H1 (cell line): Measurements from ENCODE around the gene QSOX2. TPM values are rescaled to one million over a fixed set of nuclear protein-coding genes. Genes with fewer than 3 reads are reported as not detected.

Experiments
- CTCF ChIA-PET: fragments of 300-600 bp; sonication (Branson Sonifier 250); formaldehyde crosslinking; loops from one replicate; lab custom pipeline; 2021; ENCODE audit not compliant: partially characterized antibody; lab: Charles Lee
- POLR2A ChIA-PET: fragments of 300-600 bp; sonication (Branson Sonifier 250); formaldehyde crosslinking; loops from one replicate; lab custom pipeline; 2021; ENCODE audit warnings: inconsistent platforms; ENCODE audit not compliant: partially characterized antibody; lab: Charles Lee
- DNase-seq, 2 experiments: peaks; one replicate each; pipeline versions ENCODE4 v3.0.0 to v3.0.0-alpha.2; 2010 to 2022; ENCODE audit warnings: low spot score in 2 of 2, low read depth in 1 of 2, mixed read lengths in 1 of 2
- FAIRE-seq: peaks from 2 replicates; lab custom pipeline; 2011; peaks lifted over from hg19 to GRCh38; lab: Jason Lieb, UNC
- H2AFZ ChIP-seq: 2 replicates; pipeline ENCODE4 v1.8.1; 2012; ENCODE audit warnings: low read length, inconsistent platforms
- H2AK5ac ChIP-seq: 2 replicates; pipeline ENCODE4 v1.6.1; 2013; ENCODE audit warnings: low read depth, low read length
- H2BK120ac ChIP-seq: replicated peaks from 2 replicates; pipeline ENCODE3; 2013; ENCODE audit warnings: low read depth, low read length, inconsistent platforms
- H2BK12ac ChIP-seq: 2 replicates; pipeline ENCODE4 v1.6.1; 2013; ENCODE audit warnings: low read depth, low read length
- H2BK15ac ChIP-seq: 2 replicates; pipeline ENCODE4 v1.6.1; 2013; ENCODE audit warnings: low read length
- H2BK20ac ChIP-seq: 2 replicates; pipeline ENCODE4 v1.6.1; 2013; ENCODE audit warnings: low read length
- H2BK5ac ChIP-seq: 2 replicates; pipeline ENCODE4 v1.6.1; 2013; ENCODE audit warnings: low read depth, low read length
- H3K14ac ChIP-seq: 2 replicates; pipeline ENCODE4 v1.6.1; 2013; ENCODE audit warnings: inconsistent platforms; ENCODE audit not compliant: insufficient read length
- H3K18ac ChIP-seq: 2 replicates; pipeline ENCODE4 v1.6.1; 2013; ENCODE audit warnings: low read length; ENCODE audit errors: extremely low read depth
- H3K23ac ChIP-seq: 2 replicates; pipeline ENCODE4 v1.6.1; 2013; ENCODE audit warnings: inconsistent platforms; ENCODE audit not compliant: insufficient read length
- H3K23me2 ChIP-seq: 2 replicates; pipeline ENCODE4 v1.6.1; 2013; ENCODE audit warnings: low read depth, low read length
- H3K27ac ChIP-seq: 2 replicates; pipeline ENCODE4 v1.6.1; 2011; ENCODE audit warnings: low read depth, low read length, inconsistent platforms
- H3K27me3 ChIP-seq, 4 experiments: replicated peaks in 1 of 4; 1 replicate in 1 of 4; 2 replicates in 3 of 4; pipeline versions ENCODE4 v1.6.1 to v1.8.1; 2011 to 2013; ENCODE audit warnings: low read length in 3 of 4, mild to moderate bottlenecking in 3 of 4, inconsistent platforms in 2 of 4, mixed read lengths in 2 of 4, moderate library complexity in 1 of 4; ENCODE audit not compliant: control insufficient read depth in 3 of 4, insufficient read depth in 3 of 4; ENCODE audit errors: extremely low read depth in 1 of 4
- H3K36me3 ChIP-seq, 4 experiments: 2 replicates each; pipeline versions ENCODE4 v1.6.1 to v1.8.1; 2011 to 2013; ENCODE audit warnings: mild to moderate bottlenecking in 4 of 4, low read length in 3 of 4, moderate library complexity in 2 of 4, control low read depth in 1 of 4, inconsistent platforms in 1 of 4; ENCODE audit not compliant: insufficient read depth in 4 of 4, control insufficient read depth in 2 of 4
- H3K4ac ChIP-seq: replicated peaks from 2 replicates; pipeline ENCODE3; 2013; ENCODE audit warnings: low read length, low read depth, mixed read lengths, inconsistent platforms; ENCODE audit not compliant: insufficient read length
- H3K4me1 ChIP-seq, 4 experiments: replicated peaks in 1 of 4; 1 replicate in 1 of 4; 2 replicates in 3 of 4; pipeline versions ENCODE4 v1.6.1 to v1.8.1; 2011 to 2013; ENCODE audit warnings: low read length in 3 of 4, inconsistent platforms in 2 of 4, mixed read lengths in 1 of 4; ENCODE audit not compliant: insufficient read depth in 4 of 4, control insufficient read depth in 3 of 4
- H3K4me2 ChIP-seq, 2 experiments: 2 replicates each; pipeline versions ENCODE4 v1.6.1 to v1.8.1; 2011 to 2013; ENCODE audit warnings: low read depth in 2 of 2, low read length in 2 of 2, control low read depth in 1 of 2, inconsistent platforms in 1 of 2, mild to moderate bottlenecking in 1 of 2; ENCODE audit not compliant: insufficient read depth in 1 of 2
- H3K4me3 ChIP-seq, 4 experiments: fragments of 200-600, 300-600 bp in 1 of 4; sonication (generic), shearing (Covaris generic), sonication (Bioruptor Twin) in 1 of 4; 2 replicates each; pipeline versions ENCODE4 v1.5.1 to v1.8.1; 2011 to 2016; ENCODE audit warnings: low read length in 4 of 4, low read depth in 3 of 4, control low read depth in 2 of 4, inconsistent platforms in 2 of 4, mild to moderate bottlenecking in 2 of 4, mixed read lengths in 1 of 4, moderate library complexity in 1 of 4; ENCODE audit not compliant: insufficient read depth in 2 of 4; ENCODE audit errors: extremely low read depth in 1 of 4
- H3K56ac ChIP-seq: replicated peaks from 2 replicates; pipeline ENCODE3; 2013; ENCODE audit warnings: low read depth, mild to moderate bottlenecking, mixed read lengths, low read length, inconsistent platforms; ENCODE audit not compliant: insufficient read length
- H3K79me1 ChIP-seq: 2 replicates; pipeline ENCODE4 v1.6.1; 2013; ENCODE audit warnings: low read depth, low read length, control low read depth
- H3K79me2 ChIP-seq, 2 experiments: 2 replicates each; pipeline versions ENCODE4 v1.6.1 to v1.8.1; 2012 to 2013; ENCODE audit warnings: low read length in 2 of 2, mild to moderate bottlenecking in 2 of 2, inconsistent platforms in 1 of 2; ENCODE audit not compliant: insufficient read depth in 2 of 2, control insufficient read depth in 1 of 2
- H3K9ac ChIP-seq, 4 experiments: replicated peaks in 1 of 4; 1 replicate in 1 of 4; 2 replicates in 3 of 4; pipeline versions ENCODE4 v1.6.1 to v1.8.1; 2011 to 2013; ENCODE audit warnings: low read depth in 3 of 4, low read length in 3 of 4, control low read depth in 2 of 4, mild to moderate bottlenecking in 2 of 4, moderate library complexity in 2 of 4, inconsistent platforms in 1 of 4; ENCODE audit errors: extremely low read depth in 1 of 4
- H3K9me3 ChIP-seq, 2 experiments: 2 replicates each; pipeline versions ENCODE4 v1.6.1 to v1.8.1; 2012 to 2013; ENCODE audit warnings: mild to moderate bottlenecking in 2 of 2, moderate library complexity in 2 of 2, control low read depth in 1 of 2, inconsistent platforms in 1 of 2, low read depth in 1 of 2, low read length in 1 of 2, mixed read lengths in 1 of 2; ENCODE audit not compliant: insufficient read depth in 2 of 2
- H4K20me1 ChIP-seq, 2 experiments: replicated peaks in 1 of 2; 2 replicates each; pipeline versions ENCODE3 to v1.8.1; 2011 to 2013; ENCODE audit warnings: inconsistent platforms in 2 of 2, low read length in 2 of 2, mild to moderate bottlenecking in 1 of 2; ENCODE audit not compliant: insufficient read depth in 2 of 2, control insufficient read depth in 1 of 2
- H4K5ac ChIP-seq: 2 replicates; pipeline ENCODE4 v1.6.1; 2013; ENCODE audit warnings: low read length, low read depth, mixed read lengths, inconsistent platforms; ENCODE audit not compliant: insufficient read length
- H4K8ac ChIP-seq: 2 replicates; pipeline ENCODE4 v1.8.0; 2013; ENCODE audit warnings: mild to moderate bottlenecking, moderate library complexity, low read length, inconsistent platforms; ENCODE audit not compliant: insufficient read depth; ENCODE audit errors: extremely low read depth
- H4K91ac ChIP-seq: replicated peaks from 2 replicates; pipeline ENCODE3; 2013; ENCODE audit warnings: low read length, mixed read lengths, inconsistent platforms; ENCODE audit not compliant: insufficient read length
- CTBP2 ChIP-seq: IDR thresholded peaks from 2 replicates; pipeline ENCODE4 v1.7.0; 2011; ENCODE audit warnings: borderline replicate concordance, mild to moderate bottlenecking, moderate library complexity, mixed read lengths, low read length; ENCODE audit not compliant: insufficient read depth, insufficient read length
- JUN ChIP-seq: IDR thresholded peaks from 2 replicates; pipeline ENCODE4 v1.6.1; 2011; ENCODE audit warnings: low read depth, mild to moderate bottlenecking, improper control_type of control experiment, low read length
- JUND ChIP-seq: IDR thresholded peaks from 2 replicates; pipeline ENCODE4 v1.6.1; 2011; ENCODE audit warnings: mild to moderate bottlenecking, improper control_type of control experiment, low read length
- KDM5A ChIP-seq: fragments of 200-600 bp; IDR thresholded peaks from 2 replicates; pipeline ENCODE4 v1.7.1; 2012; ENCODE audit warnings: mild to moderate bottlenecking, low read length, inconsistent platforms, mixed read lengths
- RFX5 ChIP-seq: IDR thresholded peaks from 2 replicates; pipeline ENCODE4 v1.6.1; 2011; ENCODE audit warnings: low read depth, low read length, improper control_type of control experiment, borderline replicate concordance
- RXRA ChIP-seq: IDR thresholded peaks from 2 replicates; pipeline ENCODE4 v1.6.1; 2011; ENCODE audit warnings: low read depth, mild to moderate bottlenecking, low read length, moderate library complexity; ENCODE audit not compliant: insufficient read depth
- SAP30 ChIP-seq: fragments of 300-600 bp; sonication (generic); IDR thresholded peaks from 2 replicates; pipeline ENCODE4 v1.7.1; 2012; ENCODE audit warnings: low read length, moderate library complexity, mild to moderate bottlenecking, inconsistent platforms; ENCODE audit not compliant: insufficient read depth, insufficient replicate concordance
- TCF12 ChIP-seq: IDR thresholded peaks from 2 replicates; pipeline ENCODE4 v1.6.1; 2011; ENCODE audit warnings: low read depth, mild to moderate bottlenecking, low read length
- WGBS, 2 experiments: shearing (Covaris generic) in 1 of 2; methylation state at CpG; one replicate each; pipeline versions ENCODE4 v1.1.6 to v1.1.7; 2013 to 2015; ENCODE audit warnings: low lambda C conversion rate in 2 of 2, mixed read lengths in 2 of 2, inconsistent platforms in 1 of 2, low coverage in 1 of 2, missing lambda C conversion rate in 1 of 2; ENCODE audit not compliant: insufficient replicate concordance in 2 of 2, insufficient coverage in 1 of 2, insufficient read length in 1 of 2; ENCODE audit errors: extremely low coverage in 1 of 2, missing lambda C conversion rate in 1 of 2; 5-methylcytosine and 5-hydroxymethylcytosine counted together
- polyA plus RNA-seq, 7 experiments: library from polyadenylated mRNA; depleted of rRNA in 3 of 7; stranded (reverse) in 5 of 7; unstranded in 2 of 7; fragments of >200 nt in 5 of 7; fragments of 200-250 nt in 2 of 7; gene quantifications; 1 replicate in 5 of 7; 2 replicates in 1 of 7; 4 replicates in 1 of 7; pipeline versions ENCODE4 v1.2.1 to v1.2.3, GENCODE V29; 2011 to 2013; ENCODE audit warnings: missing spikeins in 2 of 7, mixed read lengths in 2 of 7
- total RNA-seq: library from RNA; stranded (reverse); fragmentation: NEBNext Ultra II Directional; extraction: Animal tissue kit (Norgen Biotek cat#: 25700); gene quantifications from 2 replicates; pipeline ENCODE4 v1.2.1, GENCODE V29; 2021

Gene QSOX2
- total and polyA plus RNA-seq, 2 of the 8 experiments (the other 6 are each of a cell fraction or from before 2014, with no cell fraction given) = 18.0 to 28.6 TPM

GRCh38 chr9:136251264-136252115, 5.9 kb upstream of the QSOX2 start:
- Histone ChIP-seq H3K27me3 (peaks cover 0 to 2% (median 1%) of the 10 kb centered on the region in 4 experiments; a peak in 4 of 7 replicates), H2BK20ac (no peak overlapping the region), H3K14ac (no peak overlapping the region), H3K36me3 (no peaks in the 10 kb centered on the region), H2BK15ac (no peak overlapping the region), H2AFZ (no peak overlapping the region), H3K4ac (no peak overlapping the region), H2AK5ac (no peak overlapping the region), H4K20me1 (no peaks in the 10 kb centered on the region), H3K56ac (no peak overlapping the region), H4K5ac (no peak overlapping the region), H3K4me3 (no peak overlapping the region), H3K18ac (no peak overlapping the region; the same call in 1 of the 2 replicates), H4K91ac (no peak overlapping the region), H3K23ac (no peak overlapping the region), H3K4me2 (no peak overlapping the region), H2BK120ac (no peak overlapping the region), H3K4me1 (peaks cover 0 to 10% (median 4%) of the 10 kb centered on the region in 4 experiments; a peak in 5 of 7 replicates), H3K9me3 (no peaks in the 10 kb centered on the region), H3K79me1 (no peaks in the 10 kb centered on the region), H3K27ac (no peak overlapping the region), H2BK12ac (no peak overlapping the region), H3K23me2 (no peaks in the 10 kb centered on the region), H3K9ac (no peak overlapping the region), H4K8ac (no peak overlapping the region), H2BK5ac (no peak overlapping the region), H3K79me2 (no peaks in the 10 kb centered on the region)
- WGBS, 2 experiments = 95% methylated on average over 40 of the region's 50 CpGs; no CpG with 5 or more reads in 1 of the 2 experiments
- DNase-seq (no peak), FAIRE-seq (no peak)
- ChIA-PET CTCF (interaction anchor here (1.1 to 2.3 kb wide), 4 partner anchors 10 to 32 kb away, joined by 3 to 8 read pairs (median 4); no protein-coding TSS in a partner anchor), POLR2A (no interaction called here)
- no peak for TF ChIP-seq SAP30
- no peak for TF ChIP-seq RFX5
- no peak for TF ChIP-seq TCF12
- TF ChIP-seq JUN = no peak
- no peak for TF ChIP-seq JUND
- no peak for TF ChIP-seq KDM5A
- TF ChIP-seq CTBP2 = no peak
- no peak for TF ChIP-seq RXRA
